ENCODE measurements around the gene CETN3. TPM values are rescaled to one million over a fixed set of nuclear protein-coding genes. Genes with fewer than 3 reads are reported as not detected.

The CETN3 gene
- total and polyA plus RNA-seq, 4 experiments from 2014 or later, result 13.4 to 22.1 (median 18.3) TPM

DNA sequence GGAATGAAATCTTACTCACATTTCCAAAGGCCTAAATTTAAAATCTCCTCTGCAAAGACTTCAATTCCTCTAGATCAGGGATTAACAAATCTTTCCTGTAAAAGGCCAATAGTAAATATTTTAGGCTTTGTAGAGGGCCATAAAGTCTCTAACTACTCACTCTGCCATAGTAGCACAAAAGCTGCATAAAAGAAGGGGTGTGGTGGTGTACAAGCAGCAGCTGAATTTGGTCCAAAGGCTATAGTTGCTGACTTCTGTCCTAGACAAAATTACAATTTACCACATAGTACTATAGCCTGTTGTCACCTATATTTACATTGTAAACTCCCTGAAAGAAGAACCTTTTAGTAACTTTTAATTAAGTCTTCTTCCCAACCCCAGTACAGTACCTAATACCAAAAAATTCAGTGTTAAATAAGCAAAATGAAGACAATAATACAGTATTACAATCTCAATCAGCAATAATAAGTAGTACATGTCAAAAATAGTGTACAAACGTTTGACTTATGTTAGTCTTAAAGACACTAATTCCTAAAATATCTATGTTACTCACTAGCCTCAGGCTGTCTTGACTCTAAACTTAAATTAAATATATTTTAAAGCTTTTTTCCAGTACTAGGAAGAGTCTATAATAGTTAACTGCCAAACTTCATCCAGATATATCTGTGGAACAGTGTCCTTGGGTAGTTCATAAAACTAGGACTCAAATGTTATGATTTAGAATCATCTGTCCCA is 6.9 kb downstream of the CETN3 start:
- ChIA-PET CTCF (ENCODE audit: partially characterized antibody) (no interaction called here), POLR2A (ENCODE audit: partially characterized antibody) (no interaction called here)
- Histone ChIP-seq H3K27me3 (ENCODE audit: insufficient read depth, low read length) (no peaks in the 10 kb centered on the region), H3K36me3 (ENCODE audit: insufficient read depth, low read length) (peaks cover 6% of the 10 kb centered on the region), H3K4me3 (ENCODE audit: low read length in 2 of 2) (no peak overlapping the region), H3K4me1 (ENCODE audit: insufficient read depth, low read length) (peaks cover under 1% of the 10 kb centered on the region), H3K9me3 (ENCODE audit: control insufficient read depth in 1 of 2, low read length in 2 of 2) (no peaks in the 10 kb centered on the region), H3K27ac (ENCODE audit: low read depth, low read length) (no peak overlapping the region)
- DNase-seq, result no peak
- H3K4me3 Mint-ChIP-seq, result no peak overlapping the region
- H3K36me3 Mint-ChIP-seq, result peaks cover 41 to 45% of the 10 kb centered on the region in 2 donors
- no peaks in the 10 kb centered on the region for H3K27me3 Mint-ChIP-seq
- H3K27ac Mint-ChIP-seq, result no peak overlapping the region
- H3K9me3 Mint-ChIP-seq, result no peaks in the 10 kb centered on the region
- intact Hi-C loops (cut with micrococcal nuclease), result no loop called here
- H3K4me1 Mint-ChIP-seq, result peaks cover 13 to 24% (median 16%) of the 10 kb centered on the region in 4 donors

DNA sequence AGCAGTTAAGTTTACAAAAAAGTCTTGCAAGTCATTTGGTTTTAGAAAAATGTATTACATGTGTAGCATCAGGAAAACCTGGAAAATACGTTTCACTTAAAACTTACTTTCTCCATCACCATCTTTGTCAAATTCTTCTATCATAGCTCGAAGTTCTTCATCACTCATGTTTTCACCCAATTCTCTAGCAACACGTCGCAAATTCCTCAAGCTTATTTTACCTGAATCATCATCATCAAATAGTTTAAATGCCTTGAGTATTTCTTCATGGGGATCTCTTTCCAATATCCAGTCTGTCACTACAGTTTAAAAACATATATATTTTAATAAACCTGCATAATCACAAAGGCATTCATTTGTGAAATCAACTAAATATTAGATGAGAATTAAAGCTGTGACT is 10.3 kb downstream of the CETN3 start:
- Mint-ChIP-seq H3K4me3 (no peak overlapping the region), H3K27me3 (no peaks in the 10 kb centered on the region), H3K4me1 (peaks cover 0 to 7% (median 5%) of the 10 kb centered on the region in 4 donors), H3K36me3 (peaks cover 22 to 35% of the 10 kb centered on the region in 2 donors), H3K9me3 (no peaks in the 10 kb centered on the region), H3K27ac (no peak overlapping the region)
- intact Hi-C loops (cut with micrococcal nuclease), result no loop called here
- CTCF ChIA-PET (ENCODE audit: partially characterized antibody), result interaction anchor here (1.5 kb wide), 1 partner anchor 1670 kb away, joined by 3 read pairs; no protein-coding TSS in a partner anchor
- no peak for DNase-seq
- POLR2A ChIA-PET (ENCODE audit: partially characterized antibody), result no interaction called here
- no peak overlapping the region for H3K4me3 ChIP-seq (ENCODE audit: low read length in 2 of 2)
- no peaks in the 10 kb centered on the region for H3K4me1 ChIP-seq (ENCODE audit: insufficient read depth, low read length)
- no peaks in the 10 kb centered on the region for H3K36me3 ChIP-seq (ENCODE audit: insufficient read depth, low read length)
- H3K9me3 ChIP-seq (ENCODE audit: control insufficient read depth in 1 of 2, low read length in 2 of 2), result no peaks in the 10 kb centered on the region
- H3K27ac ChIP-seq (ENCODE audit: low read depth, low read length), result no peak overlapping the region
- H3K27me3 ChIP-seq (ENCODE audit: insufficient read depth, low read length), result no peaks in the 10 kb centered on the region

DNA sequence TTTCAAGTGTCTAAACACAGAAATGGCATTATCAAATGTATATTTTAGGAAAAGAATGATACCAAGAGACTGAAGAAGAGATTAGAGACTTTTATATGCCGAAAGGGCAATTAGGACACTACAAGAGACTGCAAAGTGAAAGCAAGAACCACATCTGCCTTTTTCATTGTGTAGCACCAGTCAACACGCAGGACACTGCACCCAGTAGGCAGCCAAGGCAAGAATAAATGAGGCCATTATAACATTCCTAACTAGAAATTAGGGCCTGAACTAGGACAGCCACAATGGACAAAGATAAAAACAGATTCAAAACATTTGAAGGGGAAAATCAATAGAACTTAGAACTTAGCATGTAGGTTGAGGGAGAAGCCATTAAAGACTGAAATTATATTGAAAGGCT is 10.8 kb downstream of the CETN3 start:
- Mint-ChIP-seq H3K9me3 (no peaks in the 10 kb centered on the region), H3K27me3 (no peaks in the 10 kb centered on the region), H3K36me3 (peaks cover 22 to 32% of the 10 kb centered on the region in 2 donors), H3K4me1 (peaks cover 0 to 7% (median 5%) of the 10 kb centered on the region in 4 donors), H3K27ac (peak overlapping the region in 1 of 7 donors; percentile 49), H3K4me3 (no peak overlapping the region)
- intact Hi-C loops (cut with micrococcal nuclease), result no loop called here
- no peaks in the 10 kb centered on the region for H3K9me3 ChIP-seq (ENCODE audit: control insufficient read depth in 1 of 2, low read length in 2 of 2)
- no peak overlapping the region for H3K27ac ChIP-seq (ENCODE audit: low read depth, low read length)
- H3K4me3 ChIP-seq (ENCODE audit: low read length in 2 of 2), result no peak overlapping the region
- DNase-seq, result no peak
- H3K27me3 ChIP-seq (ENCODE audit: insufficient read depth, low read length), result no peaks in the 10 kb centered on the region
- CTCF ChIA-PET (ENCODE audit: partially characterized antibody), result no interaction called here
- no peaks in the 10 kb centered on the region for H3K36me3 ChIP-seq (ENCODE audit: insufficient read depth, low read length)
- POLR2A ChIA-PET (ENCODE audit: partially characterized antibody), result no interaction called here
- no peaks in the 10 kb centered on the region for H3K4me1 ChIP-seq (ENCODE audit: insufficient read depth, low read length)

DNA sequence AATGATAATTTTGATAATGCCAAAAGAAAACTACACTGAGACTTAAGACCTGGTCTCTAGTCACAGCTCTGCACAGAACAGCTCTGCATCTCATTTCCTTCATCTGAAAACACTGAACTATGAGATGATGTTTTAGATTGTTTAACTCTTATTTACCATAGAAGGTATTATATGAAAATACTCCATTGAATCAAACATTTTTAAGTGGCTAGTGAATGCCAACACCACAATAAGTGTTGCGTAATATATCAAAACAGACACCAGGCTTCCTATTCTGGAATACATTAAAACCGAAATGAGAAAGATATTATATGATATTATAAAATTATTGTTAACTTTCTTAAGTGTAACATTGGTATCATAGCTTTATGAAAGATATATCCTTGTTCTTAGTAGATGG is 14.6 kb downstream of the CETN3 start:
- no peak overlapping the region for H3K27ac ChIP-seq (ENCODE audit: low read depth, low read length)
- no peaks in the 10 kb centered on the region for H3K9me3 ChIP-seq (ENCODE audit: control insufficient read depth in 1 of 2, low read length in 2 of 2)
- Mint-ChIP-seq H3K36me3 (peaks cover 25 to 26% of the 10 kb centered on the region in 2 donors), H3K27me3 (no peaks in the 10 kb centered on the region), H3K4me1 (peaks cover 0 to 5% (median 0%) of the 10 kb centered on the region in 4 donors), H3K4me3 (no peak overlapping the region), H3K9me3 (no peaks in the 10 kb centered on the region), H3K27ac (no peak overlapping the region)
- no peak overlapping the region for H3K4me3 ChIP-seq (ENCODE audit: low read length in 2 of 2)
- DNase-seq, result no peak
- ChIA-PET CTCF (ENCODE audit: partially characterized antibody) (no interaction called here), POLR2A (ENCODE audit: partially characterized antibody) (no interaction called here)
- H3K4me1 ChIP-seq (ENCODE audit: insufficient read depth, low read length), result no peaks in the 10 kb centered on the region
- H3K27me3 ChIP-seq (ENCODE audit: insufficient read depth, low read length), result no peaks in the 10 kb centered on the region
- intact Hi-C loops (cut with micrococcal nuclease), result no loop called here
- no peaks in the 10 kb centered on the region for H3K36me3 ChIP-seq (ENCODE audit: insufficient read depth, low read length)

DNA sequence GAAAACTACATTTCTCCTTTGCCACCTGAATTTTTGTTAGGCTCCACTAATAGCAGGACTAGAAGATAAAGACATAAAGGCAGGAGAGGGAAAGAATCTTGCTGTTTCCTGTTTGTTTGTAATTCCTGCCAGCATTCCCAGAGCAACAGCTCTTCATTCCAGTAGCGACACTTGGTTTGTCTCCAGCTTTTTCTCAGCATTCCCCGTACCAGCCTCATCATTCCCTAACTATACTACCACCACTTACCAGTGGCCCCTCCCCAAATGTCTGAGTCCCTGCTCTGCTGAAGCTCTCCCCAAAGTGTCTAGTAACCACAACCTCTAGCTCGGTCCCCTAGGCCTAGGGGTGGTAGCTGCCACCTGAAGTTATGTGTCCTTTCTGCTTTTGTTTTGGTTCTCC is 18.6 kb downstream of the CETN3 start:
- no peaks in the 10 kb centered on the region for H3K9me3 ChIP-seq (ENCODE audit: control insufficient read depth in 1 of 2, low read length in 2 of 2)
- H3K36me3 Mint-ChIP-seq, result peaks cover 7 to 13% of the 10 kb centered on the region in 2 donors
- intact Hi-C loops (cut with micrococcal nuclease), result no loop called here
- ChIA-PET CTCF (ENCODE audit: partially characterized antibody) (interaction anchor here (0.6 kb wide), 1 partner anchor 737 kb away, joined by 3 read pairs; no protein-coding TSS in a partner anchor), POLR2A (ENCODE audit: partially characterized antibody) (no interaction called here)
- H3K27ac ChIP-seq (ENCODE audit: low read depth, low read length), result no peak overlapping the region
- H3K27me3 Mint-ChIP-seq, result no peaks in the 10 kb centered on the region
- H3K4me1 ChIP-seq (ENCODE audit: insufficient read depth, low read length), result no peaks in the 10 kb centered on the region
- no peak for DNase-seq
- no peaks in the 10 kb centered on the region for H3K36me3 ChIP-seq (ENCODE audit: insufficient read depth, low read length)
- H3K4me3 Mint-ChIP-seq, result no peak overlapping the region
- H3K27ac Mint-ChIP-seq, result no peak overlapping the region
- H3K4me3 ChIP-seq (ENCODE audit: low read length in 2 of 2), result no peak overlapping the region
- H3K27me3 ChIP-seq (ENCODE audit: insufficient read depth, low read length), result no peaks in the 10 kb centered on the region
- no peaks in the 10 kb centered on the region for H3K4me1 Mint-ChIP-seq
- no peaks in the 10 kb centered on the region for H3K9me3 Mint-ChIP-seq

DNA sequence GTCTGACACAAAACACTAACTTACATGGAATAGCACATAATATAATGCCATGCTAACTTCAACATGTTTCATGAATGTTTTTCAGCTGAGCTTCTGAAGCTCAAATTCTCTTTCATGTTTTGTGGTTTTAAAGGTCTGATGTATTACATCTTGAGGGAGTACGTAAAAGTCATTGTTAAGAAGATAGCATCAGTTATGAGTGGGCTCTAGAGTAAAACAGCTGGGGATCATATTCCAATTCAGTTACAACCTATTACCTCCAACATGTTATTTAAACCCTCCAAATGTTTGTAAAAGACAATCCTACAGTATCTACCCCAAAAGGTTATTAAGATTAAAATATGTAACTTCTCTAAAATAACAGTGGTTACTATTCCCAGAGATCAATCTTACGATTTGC is 19.2 kb downstream of the CETN3 start:
- no peaks in the 10 kb centered on the region for H3K4me1 Mint-ChIP-seq
- no peaks in the 10 kb centered on the region for H3K9me3 ChIP-seq (ENCODE audit: control insufficient read depth in 1 of 2, low read length in 2 of 2)
- CTCF ChIA-PET (ENCODE audit: partially characterized antibody), result interaction anchor here (0.6 to 1.0 kb wide), 2 partner anchors 88 to 737 kb away, joined by 3 read pairs; no protein-coding TSS in a partner anchor
- POLR2A ChIA-PET (ENCODE audit: partially characterized antibody), result no interaction called here
- H3K27ac Mint-ChIP-seq, result no peak overlapping the region
- H3K9me3 Mint-ChIP-seq, result no peaks in the 10 kb centered on the region
- no peaks in the 10 kb centered on the region for H3K27me3 Mint-ChIP-seq
- H3K36me3 Mint-ChIP-seq, result peaks cover 7 to 13% of the 10 kb centered on the region in 2 donors
- no peak overlapping the region for H3K4me3 ChIP-seq (ENCODE audit: low read length in 2 of 2)
- no peak for DNase-seq
- H3K4me1 ChIP-seq (ENCODE audit: insufficient read depth, low read length), result no peaks in the 10 kb centered on the region
- H3K27ac ChIP-seq (ENCODE audit: low read depth, low read length), result no peak overlapping the region
- H3K36me3 ChIP-seq (ENCODE audit: insufficient read depth, low read length), result no peaks in the 10 kb centered on the region
- no peaks in the 10 kb centered on the region for H3K27me3 ChIP-seq (ENCODE audit: insufficient read depth, low read length)
- intact Hi-C loops (cut with micrococcal nuclease), result no loop called here
- H3K4me3 Mint-ChIP-seq, result no peak overlapping the region

DNA sequence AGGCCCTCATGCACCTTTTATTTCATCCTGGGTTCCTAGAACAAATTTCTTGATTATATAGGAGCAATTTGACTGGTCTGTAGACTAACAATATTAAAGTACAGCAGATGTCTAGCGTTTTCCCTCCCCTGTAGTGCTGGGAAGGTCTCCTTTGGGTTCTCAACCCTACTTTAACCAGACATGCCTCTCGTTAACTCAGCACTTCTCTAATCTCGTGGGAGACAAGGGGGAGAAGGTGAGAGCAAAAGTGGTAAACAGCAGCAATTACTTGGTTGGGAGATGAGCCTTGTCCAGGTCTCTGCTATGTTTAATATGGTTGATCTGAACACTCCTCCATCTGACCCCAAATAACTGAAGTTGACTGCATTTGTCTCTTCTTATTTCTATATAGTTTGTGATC is 22.0 kb downstream of the CETN3 start:
- ChIA-PET CTCF (ENCODE audit: partially characterized antibody) (interaction anchor here (1.6 kb wide), 1 partner anchor 8 kb away, joined by 4 read pairs; no protein-coding TSS in a partner anchor), POLR2A (ENCODE audit: partially characterized antibody) (interaction anchor here (1.5 kb wide), 1 partner anchor 22 kb away, joined by 4 read pairs; the partner anchor contains the start of gene CETN3)
- Mint-ChIP-seq H3K9me3 (peaks cover 0 to 2% (median 0%) of the 10 kb centered on the region in 8 donors), H3K4me1 (no peaks in the 10 kb centered on the region), H3K4me3 (no peak overlapping the region), H3K27me3 (peaks cover 0 to 2% of the 10 kb centered on the region in 2 donors), H3K36me3 (peaks cover 3 to 4% of the 10 kb centered on the region in 2 donors), H3K27ac (no peak overlapping the region)
- no peak overlapping the region for H3K4me3 ChIP-seq (ENCODE audit: low read length in 2 of 2)
- no peaks in the 10 kb centered on the region for H3K9me3 ChIP-seq (ENCODE audit: control insufficient read depth in 1 of 2, low read length in 2 of 2)
- intact Hi-C loops (cut with micrococcal nuclease), result no loop called here
- no peak for DNase-seq
- H3K36me3 ChIP-seq (ENCODE audit: insufficient read depth, low read length), result no peaks in the 10 kb centered on the region
- no peaks in the 10 kb centered on the region for H3K27me3 ChIP-seq (ENCODE audit: insufficient read depth, low read length)
- no peak overlapping the region for H3K27ac ChIP-seq (ENCODE audit: low read depth, low read length)
- no peaks in the 10 kb centered on the region for H3K4me1 ChIP-seq (ENCODE audit: insufficient read depth, low read length)

Measured in CD4-positive, alpha-beta memory T cell (primary cell).